MM.1S (cell line): ENCODE data around the gene PDE4B.

Experiments
- EZH2 ChIP-seq: fragments of 300-600 bp; sonication (generic); optimal IDR thresholded peaks from 2 replicates; pipeline ENCODE3; 2017; ENCODE audit warnings: low read depth, mild to moderate bottlenecking, antibody characterized with exemption, low read length, mixed read lengths
- TF ChIP-seq, protein P1 (sequence below): fragments of 300-600 bp; sonication (generic); IDR thresholded peaks from 2 replicates; pipeline ENCODE4 v1.5.1; 2016; ENCODE audit warnings: antibody characterized with exemption, low read length, mixed read lengths

DNA sequence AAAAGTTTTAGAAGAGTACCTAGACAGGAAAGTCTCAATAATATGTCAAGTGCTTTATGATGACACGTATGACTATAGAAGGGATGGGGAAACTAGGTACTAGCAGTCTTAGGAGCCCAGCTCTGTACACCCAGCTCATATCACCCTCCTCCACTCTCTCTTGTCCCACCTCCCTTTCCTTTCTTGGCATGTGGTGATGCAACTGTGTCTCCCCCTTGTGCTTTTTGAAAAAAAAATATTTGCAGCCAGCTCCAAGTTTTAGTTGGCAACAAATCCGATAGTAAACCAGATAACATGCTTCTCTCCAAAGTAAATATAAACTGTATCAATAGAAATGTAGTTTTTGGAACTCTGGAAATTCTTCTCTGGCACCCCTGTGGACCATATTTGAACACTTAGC lies 280.7 kb downstream of the PDE4B start:
- TF ChIP-seq, protein P1, sequence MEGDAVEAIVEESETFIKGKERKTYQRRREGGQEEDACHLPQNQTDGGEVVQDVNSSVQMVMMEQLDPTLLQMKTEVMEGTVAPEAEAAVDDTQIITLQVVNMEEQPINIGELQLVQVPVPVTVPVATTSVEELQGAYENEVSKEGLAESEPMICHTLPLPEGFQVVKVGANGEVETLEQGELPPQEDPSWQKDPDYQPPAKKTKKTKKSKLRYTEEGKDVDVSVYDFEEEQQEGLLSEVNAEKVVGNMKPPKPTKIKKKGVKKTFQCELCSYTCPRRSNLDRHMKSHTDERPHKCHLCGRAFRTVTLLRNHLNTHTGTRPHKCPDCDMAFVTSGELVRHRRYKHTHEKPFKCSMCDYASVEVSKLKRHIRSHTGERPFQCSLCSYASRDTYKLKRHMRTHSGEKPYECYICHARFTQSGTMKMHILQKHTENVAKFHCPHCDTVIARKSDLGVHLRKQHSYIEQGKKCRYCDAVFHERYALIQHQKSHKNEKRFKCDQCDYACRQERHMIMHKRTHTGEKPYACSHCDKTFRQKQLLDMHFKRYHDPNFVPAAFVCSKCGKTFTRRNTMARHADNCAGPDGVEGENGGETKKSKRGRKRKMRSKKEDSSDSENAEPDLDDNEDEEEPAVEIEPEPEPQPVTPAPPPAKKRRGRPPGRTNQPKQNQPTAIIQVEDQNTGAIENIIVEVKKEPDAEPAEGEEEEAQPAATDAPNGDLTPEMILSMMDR = no peak
- no peak for TF ChIP-seq EZH2
